ENCODE measurements around the gene THAP4. TPM values are rescaled to one million over a fixed set of nuclear protein-coding genes. Genes with fewer than 3 reads are reported as not detected.

Gene THAP4
- total RNA-seq, 1 experiment from 2014 or later = 88.6 TPM

DNA sequence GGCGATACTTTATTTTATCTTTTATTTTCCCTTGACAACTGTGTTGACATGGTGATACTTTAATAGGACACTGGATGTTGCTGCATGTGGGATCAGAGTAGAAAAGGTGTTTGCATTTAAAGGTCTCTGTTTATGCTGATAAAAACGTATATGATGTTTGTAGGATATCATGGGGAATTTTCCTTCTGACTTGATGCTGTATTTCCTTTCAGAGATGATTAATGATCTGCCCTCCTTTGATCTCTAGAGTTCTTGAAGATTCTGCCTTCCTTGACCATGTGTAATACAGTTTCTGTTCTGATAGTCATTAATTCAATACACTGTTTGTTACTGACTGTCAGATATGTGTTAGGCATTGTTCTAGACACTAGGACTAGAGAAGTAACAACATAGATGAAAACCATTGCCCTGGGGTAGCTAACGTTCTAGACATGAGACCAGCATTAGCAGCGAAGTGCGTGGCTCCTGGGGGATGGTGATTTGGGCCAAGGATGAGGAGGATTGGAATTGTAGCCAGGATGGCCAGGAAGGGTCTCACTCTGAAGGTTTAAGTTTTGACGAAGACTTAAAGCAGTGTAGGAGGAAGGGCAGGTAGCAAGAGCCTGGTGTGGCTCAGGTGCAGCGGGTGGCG, 3.3 kb upstream of the THAP4 start (continued):
- TF ChIP-seq OVOL2 (CRISPR knock-in tag; IDR thresholded peaks at IDR 0.05; ENCODE audit: borderline replicate concordance) (no peak), ZNF416 (CRISPR knock-in tag; IDR thresholded peaks at IDR 0.05) (no peak), CREM (CRISPR knock-in tag; IDR thresholded peaks at IDR 0.05) (no peak)

- CTCF ChIA-PET = no interaction called here
- Mint-ChIP-seq H3K27ac (no peak overlapping the region; the same call in 1 of the 2 replicates), H3K36me3 (peaks cover 23% of the 10 kb centered on the region), H3K4me1 (peaks cover 33% of the 10 kb centered on the region), H3K4me3 (peak overlapping the region; percentile 86), H3K27me3 (ENCODE audit: low read depth) (no peaks in the 10 kb centered on the region), H3K9me3 (peaks cover 11% of the 10 kb centered on the region)
- POLR2A ChIA-PET = no interaction called here
- TF ChIP-seq, protein P1, sequence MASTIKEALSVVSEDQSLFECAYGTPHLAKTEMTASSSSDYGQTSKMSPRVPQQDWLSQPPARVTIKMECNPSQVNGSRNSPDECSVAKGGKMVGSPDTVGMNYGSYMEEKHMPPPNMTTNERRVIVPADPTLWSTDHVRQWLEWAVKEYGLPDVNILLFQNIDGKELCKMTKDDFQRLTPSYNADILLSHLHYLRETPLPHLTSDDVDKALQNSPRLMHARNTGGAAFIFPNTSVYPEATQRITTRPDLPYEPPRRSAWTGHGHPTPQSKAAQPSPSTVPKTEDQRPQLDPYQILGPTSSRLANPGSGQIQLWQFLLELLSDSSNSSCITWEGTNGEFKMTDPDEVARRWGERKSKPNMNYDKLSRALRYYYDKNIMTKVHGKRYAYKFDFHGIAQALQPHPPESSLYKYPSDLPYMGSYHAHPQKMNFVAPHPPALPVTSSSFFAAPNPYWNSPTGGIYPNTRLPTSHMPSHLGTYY (CRISPR knock-in tag; IDR thresholded peaks at IDR 0.05) = no peak
- TF ChIP-seq, protein P2, sequence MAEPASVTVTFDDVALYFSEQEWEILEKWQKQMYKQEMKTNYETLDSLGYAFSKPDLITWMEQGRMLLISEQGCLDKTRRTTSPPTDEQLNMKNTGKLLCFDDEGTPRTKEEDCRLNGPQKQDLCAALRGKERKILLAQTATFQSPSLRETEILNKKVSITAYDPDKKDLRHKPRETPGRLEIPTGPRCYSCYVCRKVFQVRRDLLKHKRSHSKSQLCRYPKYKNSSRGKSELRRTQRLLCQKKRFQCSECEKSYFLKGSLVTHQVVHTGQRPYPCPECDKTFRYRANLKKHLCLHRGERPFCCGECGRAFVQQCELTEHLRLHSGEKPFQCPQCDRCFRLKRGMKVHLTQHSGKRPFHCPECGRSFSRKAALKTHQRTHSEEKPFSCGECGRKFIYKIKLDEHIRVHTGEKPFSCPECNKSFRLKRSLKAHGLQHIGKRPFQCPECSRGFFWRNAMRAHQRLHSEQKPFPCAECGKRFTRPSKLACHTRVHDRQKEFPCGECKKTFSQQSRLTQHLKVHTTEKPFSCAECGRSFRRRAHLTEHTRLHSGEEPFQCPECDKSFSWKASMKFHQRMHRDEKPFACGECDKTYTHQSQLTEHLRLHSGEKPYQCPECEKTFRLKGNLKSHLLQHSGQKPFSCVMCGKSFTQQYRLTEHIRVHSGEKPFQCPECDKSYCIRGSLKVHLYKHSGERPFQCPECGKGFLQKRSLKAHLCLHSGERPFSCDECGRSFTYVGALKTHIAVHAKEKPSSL (CRISPR knock-in tag; conservative IDR thresholded peaks at IDR 0.05) = no peak
- TF ChIP-seq KAT7 (CRISPR knock-in tag; IDR thresholded peaks at IDR 0.05; ENCODE audit: borderline replicate concordance) = no peak
- TF ChIP-seq, protein P3, sequence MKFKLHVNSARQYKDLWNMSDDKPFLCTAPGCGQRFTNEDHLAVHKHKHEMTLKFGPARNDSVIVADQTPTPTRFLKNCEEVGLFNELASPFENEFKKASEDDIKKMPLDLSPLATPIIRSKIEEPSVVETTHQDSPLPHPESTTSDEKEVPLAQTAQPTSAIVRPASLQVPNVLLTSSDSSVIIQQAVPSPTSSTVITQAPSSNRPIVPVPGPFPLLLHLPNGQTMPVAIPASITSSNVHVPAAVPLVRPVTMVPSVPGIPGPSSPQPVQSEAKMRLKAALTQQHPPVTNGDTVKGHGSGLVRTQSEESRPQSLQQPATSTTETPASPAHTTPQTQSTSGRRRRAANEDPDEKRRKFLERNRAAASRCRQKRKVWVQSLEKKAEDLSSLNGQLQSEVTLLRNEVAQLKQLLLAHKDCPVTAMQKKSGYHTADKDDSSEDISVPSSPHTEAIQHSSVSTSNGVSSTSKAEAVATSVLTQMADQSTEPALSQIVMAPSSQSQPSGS (CRISPR knock-in tag; IDR thresholded peaks at IDR 0.05; ENCODE audit: borderline replicate concordance, low read depth) = no peak
- TF ChIP-seq SMAD4 (CRISPR knock-in tag; IDR thresholded peaks at IDR 0.05) = no peak
- no peak for TF ChIP-seq ZBTB43 (CRISPR knock-in tag; IDR thresholded peaks at IDR 0.05)
- no peak for TF ChIP-seq AFF4 (CRISPR knock-in tag; IDR thresholded peaks at IDR 0.05; ENCODE audit: borderline replicate concordance)
- no peak for TF ChIP-seq GRHL2 (CRISPR knock-in tag; IDR thresholded peaks at IDR 0.05; ENCODE audit: insufficient replicate concordance, severe bottlenecking)
- no peak for TF ChIP-seq E2F5 (CRISPR knock-in tag; IDR thresholded peaks at IDR 0.05)
- no peak for TF ChIP-seq ATF3 (CRISPR knock-in tag; conservative IDR thresholded peaks at IDR 0.05)
- no peak for DNase-seq (ENCODE audit: low spot score)
- no peak for ATAC-seq
Measured at GRCh38 chr2:241639385-241639784, 2.4 kb upstream of the THAP4 start.

All from WTC11 (cell line).